HepG2 (cell line): ENCODE results near the gene CSNK2B. TPM values are rescaled to one million over a fixed set of nuclear protein-coding genes. Genes with fewer than 3 reads are reported as not detected.
A peak's percentile ranks its signal among the peaks of the same experiment; 100 is the strongest.

Experiments
- ATAC-seq: fragments of 200-7000 bp; cut with Tn5 transposase; 3 replicates; pipeline ENCODE4 v1.9.1; 2020; ENCODE audit warnings: mild to moderate bottlenecking, moderate library complexity
- BruUV-seq: library from RNA; stranded (reverse); fragments of 400-500 nt; replicated peaks from 2 replicates; lab custom pipeline; 2021; lab: Mats Ljungman, UMichigan
- CTCF ChIA-PET: fragments of 300-600 bp; formaldehyde crosslinking; extraction: SDS; loops from one replicate; lab custom pipeline; 2021; ENCODE audit warnings: low total read pairs, inconsistent platforms, low intra/inter-chr PET ratio; lab: Yijun Ruan, JAX
- POLR2A ChIA-PET: fragments of 350-600 bp; sonication (Branson Sonifier 250); formaldehyde crosslinking; loops from one replicate; lab custom pipeline; 2020; ENCODE audit warnings: antibody characterized with exemption, inconsistent platforms; lab: Yijun Ruan, JAX
- DNase-seq: peaks from one replicate; pipeline ENCODE4 v3.0.0-alpha.2; 2015; ENCODE audit warnings: low spot score
- FAIRE-seq: peaks from 3 replicates; lab custom pipeline; 2011; peaks lifted over from hg19 to GRCh38; lab: Jason Lieb, UNC
- H2AFZ ChIP-seq: one replicate; pipeline ENCODE4 v1.6.1; 2011; ENCODE audit warnings: low read length, inconsistent platforms
- H3K27ac ChIP-seq: fragments of 300-600 bp; 3 replicates; pipeline ENCODE4 v1.8.0; 2011; ENCODE audit warnings: mixed run types, mild to moderate bottlenecking, mixed read lengths, low read length, inconsistent platforms; ENCODE audit not compliant: insufficient read depth; ENCODE audit errors: extremely low read length
- H3K27me3 ChIP-seq, 2 experiments: fragments of 200-600 bp in 1 of 2; 2 replicates in 1 of 2; 3 replicates in 1 of 2; pipeline versions ENCODE4 v1.6.0 to v1.8.0; 2011; ENCODE audit warnings: low read length in 2 of 2, mild to moderate bottlenecking in 2 of 2, moderate library complexity in 2 of 2, inconsistent platforms in 1 of 2; ENCODE audit not compliant: insufficient read depth in 2 of 2, control insufficient read depth in 1 of 2
- H3K36me3 ChIP-seq, 2 experiments: fragments of 200-600 bp in 1 of 2; replicated peaks in 1 of 2; 2 replicates in 1 of 2; 3 replicates in 1 of 2; pipeline versions ENCODE4 v1.5.1 to v1.8.0; 2011; ENCODE audit warnings: low read length in 2 of 2, inconsistent platforms in 1 of 2; ENCODE audit not compliant: insufficient read depth in 2 of 2, control insufficient read depth in 1 of 2
- H3K4me1 ChIP-seq: 2 replicates; pipeline ENCODE4 v1.5.1; 2012; ENCODE audit warnings: low read length, inconsistent platforms; ENCODE audit not compliant: insufficient read depth
- H3K4me2 ChIP-seq: 2 replicates; pipeline ENCODE4 v1.6.0; 2011; ENCODE audit warnings: low read depth, low read length, inconsistent platforms
- H3K4me3 ChIP-seq, 3 experiments: fragments of 200-600 bp in 1 of 3; sonication (generic), shearing (Covaris generic) in 1 of 3; replicated peaks in 1 of 3; 2 replicates each; pipeline ENCODE4 v1.5.1; 2011 to 2016; ENCODE audit warnings: low read length in 3 of 3, inconsistent platforms in 2 of 3, low read depth in 2 of 3, mild to moderate bottlenecking in 2 of 3, control low read depth in 1 of 3, mixed read lengths in 1 of 3; ENCODE audit not compliant: insufficient read depth in 1 of 3
- H3K79me2 ChIP-seq: one replicate; pipeline ENCODE4 v1.6.1; 2011; ENCODE audit warnings: low read length, inconsistent platforms; ENCODE audit not compliant: insufficient read depth
- H3K9ac ChIP-seq: 2 replicates; pipeline ENCODE4 v1.6.0; 2011; ENCODE audit warnings: mild to moderate bottlenecking, low read depth, low read length, inconsistent platforms; ENCODE audit not compliant: insufficient read depth
- H3K9me3 ChIP-seq: 2 replicates; pipeline ENCODE4 v1.5.1; 2012; ENCODE audit warnings: mild to moderate bottlenecking, low read length
- H4K20me1 ChIP-seq: 2 replicates; pipeline ENCODE4 v1.6.0; 2011; ENCODE audit warnings: inconsistent platforms, mild to moderate bottlenecking, low read length, moderate library complexity; ENCODE audit not compliant: insufficient read depth
- ARID2 ChIP-seq: sonication (generic); formaldehyde crosslinking; IDR thresholded peaks from 2 replicates; pipeline ENCODE4 v1.8.1; 2022; ENCODE audit warnings: mild to moderate bottlenecking, missing genetic modification reagents, borderline replicate concordance
- ARNTL ChIP-seq: sonication (generic); formaldehyde crosslinking; IDR thresholded peaks from 2 replicates; pipeline ENCODE4 v1.4.0; 2020; ENCODE audit warnings: mild to moderate bottlenecking, missing genetic modification reagents
- ATF5 ChIP-seq: sonication (generic); formaldehyde crosslinking; IDR thresholded peaks from 2 replicates; pipeline ENCODE4 v1.4.0; 2020; ENCODE audit warnings: mild to moderate bottlenecking, low read depth, missing genetic modification reagents
- HINFP ChIP-seq: sonication (generic); formaldehyde crosslinking; IDR thresholded peaks from 2 replicates; pipeline ENCODE4 v1.4.0; 2020; ENCODE audit warnings: low read depth, mild to moderate bottlenecking, missing genetic modification reagents
- HNRNPL ChIP-seq: fragments of 200-400 bp; formaldehyde crosslinking; IDR thresholded peaks from 2 replicates; pipeline ENCODE4 v1.6.1; 2017; ENCODE audit warnings: mild to moderate bottlenecking, low read depth, low read length
- NFYC ChIP-seq: IDR thresholded peaks from 2 replicates; pipeline ENCODE4 v1.6.1; 2016; ENCODE audit warnings: missing genetic modification reagents, missing compliant biosample characterization
- POGZ ChIP-seq: sonication (generic); formaldehyde crosslinking; IDR thresholded peaks from 2 replicates; pipeline ENCODE4 v1.4.0; 2020; ENCODE audit warnings: mild to moderate bottlenecking, missing genetic modification reagents
- SETDB1 ChIP-seq: sonication (generic); formaldehyde crosslinking; IDR thresholded peaks from 2 replicates; pipeline ENCODE4 v1.5.1; 2020; ENCODE audit warnings: missing genetic modification reagents, mild to moderate bottlenecking, borderline replicate concordance
- XRCC5 ChIP-seq: fragments of 200-400 bp; formaldehyde crosslinking; optimal IDR thresholded peaks from 2 replicates; pipeline ENCODE3; 2017; ENCODE audit warnings: mild to moderate bottlenecking, low read length
- ZNF275 ChIP-seq: sonication (generic); formaldehyde crosslinking; IDR thresholded peaks from 2 replicates; pipeline ENCODE4 v1.8.0; 2022; ENCODE audit warnings: missing genetic modification reagents, mild to moderate bottlenecking, inconsistent platforms, borderline replicate concordance
- ZNF276 ChIP-seq: sonication (generic); formaldehyde crosslinking; IDR thresholded peaks from 2 replicates; pipeline ENCODE4 v1.4.0; 2020; ENCODE audit warnings: mild to moderate bottlenecking, low read depth, missing genetic modification reagents
- ZNF33B ChIP-seq: sonication (generic); formaldehyde crosslinking; IDR thresholded peaks from 2 replicates; pipeline ENCODE4 v1.5.1; 2020; ENCODE audit warnings: mild to moderate bottlenecking, missing genetic modification reagents
- ZNF614 ChIP-seq: IDR thresholded peaks from 2 replicates; pipeline ENCODE4 v1.6.1; 2018; ENCODE audit warnings: missing biosample characterization, missing genetic modification reagents, inconsistent platforms, borderline replicate concordance
- WGBS: methylation state at CpG from one replicate; pipeline ENCODE4 v1.1.6; 2017; ENCODE audit warnings: low lambda C conversion rate; 5-methylcytosine and 5-hydroxymethylcytosine counted together
- in situ Hi-C: cut with HindIII; loops from 2 replicates; pipeline ENCODE4 v1.10.0; 2017; ENCODE audit warnings: low pct_unique_long_range_greater_than_20kb; ENCODE audit not compliant: extremely low pct_ligation_motif_present
- intact Hi-C: fragments of 100-400 bp; cut with micrococcal nuclease; formaldehyde crosslinking; loops from one replicate; pipeline ENCODE4 v1.10.0; 2022; ENCODE audit not compliant: unreplicated experiment
- polyA plus RNA-seq, 8 experiments: library from polyadenylated mRNA; depleted of rRNA in 3 of 8; stranded (reverse) in 7 of 8; unstranded in 1 of 8; fragments of >200 nt; fragmentation: Illumina TruSeq in 4 of 8; extraction: Trizol in 4 of 8; gene quantifications; 2 replicates each; pipeline versions ENCODE4 v1.2.1 to v1.2.3, GENCODE V29; 2011 to 2016; ENCODE audit warnings: low read depth in 4 of 8, missing spikeins in 1 of 8, mixed read lengths in 1 of 8; ENCODE audit not compliant: insufficient read depth in 1 of 8
- total RNA-seq, 5 experiments: library from RNA; depleted of rRNA; stranded (reverse); fragments of >200 nt; fragmentation: Illumina TruSeq; extraction: Trizol; gene quantifications; 2 replicates each; pipeline ENCODE4 v1.2.3, GENCODE V29; 2016; ENCODE audit warnings: low read depth in 1 of 5

CSNK2B gene
- total and polyA plus RNA-seq, 2 of the 13 experiments (the other 11 are each of a cell fraction or from before 2014, with no cell fraction given) = 111 to 296 TPM

- intact Hi-C loops (no loop called here), in situ Hi-C loops (no loop called here)
- Histone ChIP-seq H3K4me1 (peaks cover 27% of the 10 kb centered on the region), H3K27me3 (peaks cover 11 to 47% of the 10 kb centered on the region in 2 experiments; a peak in 4 of 5 replicates), H3K9me3 (no peaks in the 10 kb centered on the region), H2AFZ (no peak overlapping the region), H3K36me3 (no peaks in the 10 kb centered on the region), H3K79me2 (no peaks in the 10 kb centered on the region), H3K4me2 (no peak overlapping the region), H3K27ac (no peak overlapping the region)
- DNase-seq (no peak), ATAC-seq (no peak; the same call in 2 of the 3 replicates), FAIRE-seq (no peak)
- ChIA-PET POLR2A (interaction anchor here (5.1 kb wide), 1 partner anchor 10 kb away, joined by 31 read pairs; the partner anchor contains the start of gene ABHD16A), CTCF (no interaction called here)
- WGBS = 63% methylated on average over 7 of the region's 8 CpGs
- BruUV-seq = no TSS peak
- TF ChIP-seq ARNTL (CRISPR knock-in tag) = no peak
- peak; percentile 79; the same call in 1 of the 2 replicates for TF ChIP-seq HNRNPL
- TF ChIP-seq, all 625 proteins: peak for 1
- no peaks in the 10 kb centered on the region for H4K20me1 ChIP-seq
- no peak overlapping the region for H3K4me3 ChIP-seq
- H3K9ac ChIP-seq = no peak overlapping the region
Measured at GRCh38 chr6:31712296-31712695, 46.4 kb downstream of the CSNK2B start.

GRCh38 chr6:31713465-31713864 lies 47.6 kb downstream of the CSNK2B start:
- ATAC-seq = no peak
- no peaks in the 10 kb centered on the region for H3K9me3 ChIP-seq
- H3K27me3 ChIP-seq = peaks cover 12 to 44% of the 10 kb centered on the region in 2 experiments; a peak in 4 of 5 replicates
- WGBS = 17% methylated on average over 3 of the region's 4 CpGs
- H3K4me1 ChIP-seq = peaks cover 34% of the 10 kb centered on the region
- DNase-seq = no peak
- no peak overlapping the region for H2AFZ ChIP-seq
- in situ Hi-C loops (no loop called here), intact Hi-C loops (no loop called here)
- H4K20me1 ChIP-seq = no peaks in the 10 kb centered on the region
- no peaks in the 10 kb centered on the region for H3K79me2 ChIP-seq
- ChIA-PET CTCF (no interaction called here), POLR2A (interaction anchor here (0.8 to 5.1 kb wide), 12 partner anchors 11 to 149 kb away, joined by 3 to 31 read pairs (median 4); partner anchors contain the start of genes ABHD16A, APOM, C6orf47 and CLIC1)
- peak overlapping the region; percentile 63 for H3K4me2 ChIP-seq
- FAIRE-seq = no peak
- H3K27ac ChIP-seq = no peak overlapping the region
- peak overlapping the region in 1 of 3 experiments; percentile 43; a peak in 1 of 6 replicates for H3K4me3 ChIP-seq
- no peak overlapping the region for H3K9ac ChIP-seq
- H3K36me3 ChIP-seq = no peaks in the 10 kb centered on the region
- no TSS peak for BruUV-seq
- no peak for TF ChIP-seq HINFP (CRISPR knock-in tag)
- TF ChIP-seq NFYC (CRISPR knock-in tag) = no peak
- no peak for TF ChIP-seq POGZ (CRISPR knock-in tag)
- TF ChIP-seq ZNF275 (CRISPR knock-in tag) = no peak
- no peak for TF ChIP-seq ZNF614 (CRISPR knock-in tag)
- TF ChIP-seq SETDB1 (CRISPR knock-in tag) = no peak
- no peak for TF ChIP-seq ZNF276 (CRISPR knock-in tag)
- TF ChIP-seq ATF5 (CRISPR knock-in tag) = no peak
- TF ChIP-seq ARID2 = no peak
- no peak for TF ChIP-seq XRCC5
- no peak for TF ChIP-seq ZNF33B (CRISPR knock-in tag)
